Calu3 (cell line): ENCODE measurements around the gene DROSHA. TPM values are rescaled to one million over a fixed set of nuclear protein-coding genes. Genes with fewer than 3 reads are reported as not detected.

Source experiments
- BruUV-seq: library from RNA; stranded (reverse); fragments of 400-500 nt; replicated peaks from 2 replicates; lab custom pipeline; 2021; lab: Mats Ljungman, UMichigan
- CTCF ChIA-PET: fragments of 300-600 bp; sonication (Branson Sonifier 250); formaldehyde crosslinking; loops from one replicate; lab custom pipeline; 2022; ENCODE audit warnings: antibody characterized with exemption; lab: Charles Lee
- DNase-seq: peaks from one replicate; pipeline ENCODE4 v3.0.0; 2022
- H3K27ac Mint-ChIP-seq: one replicate; pipeline ENCODE4 v1.8.0; 2022; ENCODE audit warnings: mixed read lengths; ENCODE audit not compliant: unreplicated experiment
- H3K27me3 Mint-ChIP-seq: one replicate; pipeline ENCODE4 v1.8.0; 2022; ENCODE audit warnings: mixed read lengths; ENCODE audit not compliant: unreplicated experiment
- H3K36me3 Mint-ChIP-seq: one replicate; pipeline ENCODE4 v1.8.0; 2022; ENCODE audit warnings: mild to moderate bottlenecking, moderate library complexity, mixed read lengths; ENCODE audit not compliant: insufficient read depth, unreplicated experiment
- H3K4me1 Mint-ChIP-seq: one replicate; pipeline ENCODE4 v1.8.0; 2022; ENCODE audit warnings: mild to moderate bottlenecking, low read depth, mixed read lengths; ENCODE audit not compliant: unreplicated experiment
- H3K4me3 Mint-ChIP-seq: one replicate; pipeline ENCODE4 v1.8.0; 2022; ENCODE audit warnings: mild to moderate bottlenecking, low read depth, moderate library complexity, mixed read lengths; ENCODE audit not compliant: unreplicated experiment
- H3K9me3 Mint-ChIP-seq: one replicate; pipeline ENCODE4 v1.8.0; 2022; ENCODE audit warnings: low read depth, mixed read lengths; ENCODE audit not compliant: unreplicated experiment
- CTCF ChIP-seq: fragments of 200-600 bp; IDR thresholded peaks from one replicate; pipeline ENCODE4 v1.8.0; 2022; ENCODE audit warnings: antibody characterized with exemption; ENCODE audit not compliant: unreplicated experiment
- intact Hi-C: fragments of 100-400 bp; cut with micrococcal nuclease; formaldehyde crosslinking; loops from one replicate; pipeline ENCODE4 v1.10.0; 2022; ENCODE audit not compliant: unreplicated experiment
- total RNA-seq: library from RNA; stranded (reverse); gene quantifications from 2 replicates; pipeline ENCODE4 v1.2.3, GENCODE V29; 2022

DROSHA gene
- total RNA-seq, 1 experiment from 2014 or later: 72.5 TPM

DNA sequence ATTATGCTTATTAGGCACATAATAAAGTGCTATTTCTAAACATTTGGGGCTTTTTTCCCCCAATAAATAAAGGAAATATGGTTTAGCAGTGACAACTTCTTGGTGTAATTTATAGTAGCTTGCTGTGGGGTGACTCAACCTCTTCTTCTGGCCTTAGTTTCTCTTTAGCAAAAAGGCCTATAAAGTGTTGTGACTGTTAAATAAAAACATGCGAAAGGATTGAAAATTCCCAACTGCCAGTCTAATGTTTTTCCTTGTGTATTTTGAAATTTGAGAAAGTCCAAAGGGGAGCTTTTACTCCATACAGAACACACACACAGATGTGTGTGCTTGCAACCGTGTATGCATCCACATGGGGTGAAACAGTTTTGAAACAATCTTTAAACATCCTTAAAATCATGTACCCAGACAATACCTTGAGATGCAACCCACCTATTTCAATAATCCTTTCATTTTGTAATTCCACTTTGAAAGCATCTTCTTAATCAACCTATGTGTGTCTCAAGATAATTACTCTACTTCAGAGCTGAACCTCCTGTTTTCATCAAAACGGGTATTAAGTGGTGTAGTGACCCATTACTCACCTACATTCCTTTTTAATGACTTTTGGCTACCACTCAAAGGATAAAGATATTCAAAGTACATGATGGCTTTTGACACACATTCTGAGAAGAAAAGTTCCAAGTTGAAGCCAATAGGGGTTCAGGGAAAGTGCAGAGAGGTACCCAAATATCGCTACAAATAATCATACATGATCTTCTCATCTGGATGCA is 123.8 kb downstream of the DROSHA start:
- no peak for DNase-seq
- CTCF ChIA-PET: interaction anchor here (0.5 kb wide), 1 partner anchor 58 kb away, joined by 4 read pairs; no protein-coding TSS in a partner anchor
- no TSS peak for BruUV-seq
- Mint-ChIP-seq H3K27me3 (no peaks in the 10 kb centered on the region), H3K27ac (no peak overlapping the region), H3K4me1 (peaks cover 12% of the 10 kb centered on the region), H3K36me3 (peaks cover 18% of the 10 kb centered on the region), H3K4me3 (no peak overlapping the region), H3K9me3 (no peaks in the 10 kb centered on the region)
- no peak for TF ChIP-seq CTCF
- intact Hi-C loops: no loop called here

GRCh38 chr5:31404325-31404724 is 127.6 kb downstream of the DROSHA start:
- DNase-seq: no peak
- Mint-ChIP-seq H3K9me3 (no peaks in the 10 kb centered on the region), H3K27me3 (no peaks in the 10 kb centered on the region), H3K4me3 (no peak overlapping the region), H3K36me3 (peaks cover 20% of the 10 kb centered on the region), H3K27ac (no peak overlapping the region), H3K4me1 (peaks cover 12% of the 10 kb centered on the region)
- intact Hi-C loops: no loop called here
- CTCF ChIA-PET: no interaction called here
- no TSS peak for BruUV-seq
- no peak for TF ChIP-seq CTCF

DNA sequence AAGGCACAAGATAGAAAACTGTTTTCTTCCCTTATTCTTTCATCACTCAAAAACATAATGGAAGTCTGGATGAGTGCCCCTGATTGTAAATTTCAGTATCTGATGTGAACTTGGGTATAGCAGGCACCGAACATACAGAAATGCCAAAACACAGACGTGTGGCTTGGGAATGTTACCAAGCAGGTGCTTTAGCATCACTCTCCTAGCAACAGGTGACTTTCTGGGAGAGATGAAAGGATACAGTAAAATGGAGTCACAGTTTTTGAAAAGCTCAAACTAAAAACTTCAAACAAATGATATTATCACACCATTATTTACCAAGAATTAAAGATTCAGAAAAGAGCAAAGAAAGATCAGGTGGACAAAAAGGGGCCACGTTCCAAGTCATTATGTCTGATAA is 130.2 kb downstream of the DROSHA start:
- H3K4me3 Mint-ChIP-seq: no peak overlapping the region
- BruUV-seq: no TSS peak
- no peak overlapping the region for H3K27ac Mint-ChIP-seq
- no peaks in the 10 kb centered on the region for H3K4me1 Mint-ChIP-seq
- CTCF ChIA-PET: no interaction called here
- TF ChIP-seq CTCF: no peak
- H3K36me3 Mint-ChIP-seq: peaks cover 20% of the 10 kb centered on the region
- no peak for DNase-seq
- no peaks in the 10 kb centered on the region for H3K27me3 Mint-ChIP-seq
- no peaks in the 10 kb centered on the region for H3K9me3 Mint-ChIP-seq
- intact Hi-C loops: no loop called here

DNA sequence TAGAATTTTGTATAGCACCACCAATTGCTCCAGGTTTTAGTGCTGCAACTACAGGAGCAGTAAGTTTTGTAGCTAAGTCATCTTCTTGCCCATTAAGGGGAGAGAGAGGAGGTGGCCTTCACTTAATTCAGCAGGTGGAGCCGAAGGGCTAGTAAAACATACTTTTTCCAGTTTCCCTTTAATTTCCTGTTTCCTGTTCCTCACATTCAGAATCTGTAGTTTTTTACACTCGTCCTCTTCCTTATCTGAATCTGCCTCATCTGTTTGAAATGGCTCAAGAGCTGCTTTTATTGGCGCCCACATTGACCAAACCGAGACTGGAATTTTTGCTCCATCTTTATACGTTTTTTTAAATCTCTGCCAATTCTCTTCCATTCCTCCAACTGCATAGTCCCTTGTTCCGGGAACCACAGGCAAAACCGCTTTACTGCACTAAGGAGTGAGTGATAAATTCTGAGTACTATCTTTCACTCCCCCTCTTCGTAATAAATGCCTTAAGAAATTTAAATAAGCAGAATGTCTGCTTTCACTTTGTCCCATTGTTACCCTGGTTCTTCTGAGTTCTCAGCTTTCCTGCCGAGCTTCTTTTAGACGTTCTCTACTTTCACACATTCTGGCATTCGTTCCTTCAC is 133.9 kb downstream of the DROSHA start:
- Mint-ChIP-seq H3K9me3 (no peaks in the 10 kb centered on the region), H3K4me3 (no peak overlapping the region), H3K36me3 (peaks cover 6% of the 10 kb centered on the region), H3K4me1 (no peaks in the 10 kb centered on the region), H3K27ac (no peak overlapping the region), H3K27me3 (no peaks in the 10 kb centered on the region)
- no peak for TF ChIP-seq CTCF
- no TSS peak for BruUV-seq
- CTCF ChIA-PET: no interaction called here
- no peak for DNase-seq
- intact Hi-C loops: no loop called here
